ENCODE data around the gene ATP6V1E1. TPM values are rescaled to one million over a fixed set of nuclear protein-coding genes. Genes with fewer than 3 reads are reported as not detected.

The ATP6V1E1 gene
- total RNA-seq, 3 donors from 2014 or later = 99.6 to 128 (median 110) TPM

GRCh38 chr22:17613280-17613679 is 15.3 kb downstream of the ATP6V1E1 start:
- Histone ChIP-seq H3K4me1 (ENCODE audit: low read depth) (no peaks in the 10 kb centered on the region), H3K36me3 (ENCODE audit: low read depth) (peaks cover 7% of the 10 kb centered on the region), H3K4me3 (no peak overlapping the region), H3K9me3 (no peaks in the 10 kb centered on the region)
- no peak for ATAC-seq
- no peak for TF ChIP-seq CTCF (IDR thresholded peaks at IDR 0.05)
- no peak for DNase-seq
- intact Hi-C loops (cut with DNase I, micrococcal nuclease) = no loop called here

- peaks cover 7% of the 10 kb centered on the region for H3K36me3 ChIP-seq (ENCODE audit: low read depth)
- intact Hi-C loops (cut with DNase I, micrococcal nuclease) = no loop called here
Observed at GRCh38 chr22:17612057-17612456, 16.5 kb downstream of the ATP6V1E1 start.

GRCh38 chr22:17607891-17608521 is 20.5 kb downstream of the ATP6V1E1 start:
- peaks cover 7% of the 10 kb centered on the region for H3K36me3 ChIP-seq (ENCODE audit: low read depth)
- DNase-seq (no peak), ATAC-seq (no peak)
- intact Hi-C loops (cut with DNase I, micrococcal nuclease) = no loop called here
- TF ChIP-seq CTCF (IDR thresholded peaks at IDR 0.05) = no peak
- H3K9me3 ChIP-seq = no peaks in the 10 kb centered on the region
- no peaks in the 10 kb centered on the region for H3K4me1 ChIP-seq (ENCODE audit: low read depth)
- no peak overlapping the region for H3K4me3 ChIP-seq

More at GRCh38 chr22:17612057-17612456, 16.5 kb downstream of the ATP6V1E1 start:
- no peak for TF ChIP-seq CTCF (IDR thresholded peaks at IDR 0.05)
- DNase-seq (no peak), ATAC-seq (no peak)
- H3K4me1 ChIP-seq (ENCODE audit: low read depth) = no peaks in the 10 kb centered on the region
- H3K4me3 ChIP-seq = no peak overlapping the region
- no peaks in the 10 kb centered on the region for H3K9me3 ChIP-seq

GRCh38 chr22:17606496-17606895 is 22.1 kb downstream of the ATP6V1E1 start:
- no peaks in the 10 kb centered on the region for H3K36me3 ChIP-seq (ENCODE audit: low read depth)
- no peaks in the 10 kb centered on the region for H3K9me3 ChIP-seq
- H3K4me3 ChIP-seq = no peak overlapping the region
- intact Hi-C loops (cut with DNase I, micrococcal nuclease) = no loop called here
- DNase-seq (no peak), ATAC-seq (no peak)
- no peaks in the 10 kb centered on the region for H3K4me1 ChIP-seq (ENCODE audit: low read depth)
- no peak for TF ChIP-seq CTCF (IDR thresholded peaks at IDR 0.05)

GRCh38 chr22:17603668-17604067 is 24.9 kb downstream of the ATP6V1E1 start:
- intact Hi-C loops (cut with DNase I, micrococcal nuclease) = no loop called here
- no peaks in the 10 kb centered on the region for H3K36me3 ChIP-seq (ENCODE audit: low read depth)
- DNase-seq (no peak), ATAC-seq (no peak)
- H3K9me3 ChIP-seq = no peaks in the 10 kb centered on the region
- H3K4me1 ChIP-seq (ENCODE audit: low read depth) = no peaks in the 10 kb centered on the region
- H3K4me3 ChIP-seq = no peak overlapping the region
- TF ChIP-seq CTCF (IDR thresholded peaks at IDR 0.05) = no peak

- DNase-seq = peak in 1 of 3 donors; percentile 6
- ATAC-seq = no peak
- Histone ChIP-seq H3K9me3 (no peaks in the 10 kb centered on the region), H3K36me3 (ENCODE audit: low read depth) (no peaks in the 10 kb centered on the region), H3K4me3 (no peak overlapping the region), H3K4me1 (ENCODE audit: low read depth) (no peaks in the 10 kb centered on the region)
- TF ChIP-seq CTCF (IDR thresholded peaks at IDR 0.05) = no peak
- intact Hi-C loops (cut with DNase I, micrococcal nuclease) = no loop called here
Observed at GRCh38 chr22:17601031-17601430, 27.5 kb downstream of the ATP6V1E1 start.

All from mucosa of descending colon (tissue), 3 donors.